Bronchial epithelial cell (primary cell): ENCODE measurements around the gene LCMT2. TPM values are rescaled to one million over a fixed set of nuclear protein-coding genes. Genes with fewer than 3 reads are reported as not detected.
A peak's percentile ranks its signal among the peaks of the same experiment; 100 is the strongest.

ENCODE experiments used
- DNase-seq: peaks from one replicate; pipeline ENCODE4 v3.0.0-alpha.2; 2010; ENCODE audit warnings: low read depth
- FAIRE-seq: peaks from 2 replicates; lab custom pipeline; 2011; peaks lifted over from hg19 to GRCh38; lab: Jason Lieb, UNC
- H3K27me3 ChIP-seq: 2 replicates; pipeline ENCODE4 v1.5.1; 2011; ENCODE audit warnings: low read length; ENCODE audit not compliant: control insufficient read depth, insufficient read depth
- H3K36me3 ChIP-seq: 2 replicates; pipeline ENCODE4 v1.5.1; 2011; ENCODE audit warnings: low read length; ENCODE audit not compliant: control insufficient read depth, insufficient read depth
- H3K4me3 ChIP-seq: 2 replicates; pipeline ENCODE4 v1.5.1; 2011; ENCODE audit warnings: mild to moderate bottlenecking, low read depth, low read length, control low read depth
- total RNA-seq: library from RNA; depleted of rRNA; stranded (reverse); fragments of >200 nt; gene quantifications from 2 replicates; pipeline ENCODE4 v1.2.1, GENCODE V29; 2014
- TF ChIP-seq, protein P1 (sequence below): IDR thresholded peaks from 2 replicates; pipeline ENCODE4 v1.5.1; 2011; ENCODE audit warnings: mild to moderate bottlenecking, moderate library complexity, low read length, control low read depth, inconsistent platforms; ENCODE audit not compliant: insufficient read depth, severe bottlenecking

Gene LCMT2
- total RNA-seq, 1 donor from 2014 or later = 11.3 TPM

- Histone ChIP-seq H3K36me3 (no peaks in the 10 kb centered on the region), H3K4me3 (no peak overlapping the region), H3K27me3 (no peaks in the 10 kb centered on the region)
- TF ChIP-seq, protein P1, sequence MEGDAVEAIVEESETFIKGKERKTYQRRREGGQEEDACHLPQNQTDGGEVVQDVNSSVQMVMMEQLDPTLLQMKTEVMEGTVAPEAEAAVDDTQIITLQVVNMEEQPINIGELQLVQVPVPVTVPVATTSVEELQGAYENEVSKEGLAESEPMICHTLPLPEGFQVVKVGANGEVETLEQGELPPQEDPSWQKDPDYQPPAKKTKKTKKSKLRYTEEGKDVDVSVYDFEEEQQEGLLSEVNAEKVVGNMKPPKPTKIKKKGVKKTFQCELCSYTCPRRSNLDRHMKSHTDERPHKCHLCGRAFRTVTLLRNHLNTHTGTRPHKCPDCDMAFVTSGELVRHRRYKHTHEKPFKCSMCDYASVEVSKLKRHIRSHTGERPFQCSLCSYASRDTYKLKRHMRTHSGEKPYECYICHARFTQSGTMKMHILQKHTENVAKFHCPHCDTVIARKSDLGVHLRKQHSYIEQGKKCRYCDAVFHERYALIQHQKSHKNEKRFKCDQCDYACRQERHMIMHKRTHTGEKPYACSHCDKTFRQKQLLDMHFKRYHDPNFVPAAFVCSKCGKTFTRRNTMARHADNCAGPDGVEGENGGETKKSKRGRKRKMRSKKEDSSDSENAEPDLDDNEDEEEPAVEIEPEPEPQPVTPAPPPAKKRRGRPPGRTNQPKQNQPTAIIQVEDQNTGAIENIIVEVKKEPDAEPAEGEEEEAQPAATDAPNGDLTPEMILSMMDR = no peak
- no peak for FAIRE-seq
- no peak for DNase-seq
Observed at GRCh38 chr15:43317566-43318184, 12.7 kb downstream of the LCMT2 start.

DNA sequence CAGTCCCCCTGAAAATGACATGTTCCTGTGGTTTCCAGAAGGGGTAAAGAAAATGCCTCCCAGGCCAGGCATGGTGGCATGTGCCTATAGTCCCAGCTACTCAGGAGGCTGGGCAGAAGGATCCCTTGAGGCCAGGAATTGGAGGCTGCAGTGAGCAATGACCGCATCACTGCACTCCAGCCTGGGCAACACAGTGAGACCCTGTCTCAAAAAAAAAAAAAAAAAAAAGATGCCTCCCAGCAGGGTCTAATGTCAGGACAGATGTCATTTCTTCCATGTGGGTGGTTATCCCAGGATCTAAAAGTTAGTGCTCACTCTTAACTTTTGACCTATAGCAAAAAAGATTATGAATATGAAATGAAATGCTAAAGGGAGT, 13.4 kb downstream of the LCMT2 start:
- no peaks in the 10 kb centered on the region for H3K36me3 ChIP-seq
- TF ChIP-seq, protein P1 = no peak
- FAIRE-seq (no peak), DNase-seq (no peak)
- H3K4me3 ChIP-seq = no peak overlapping the region
- H3K27me3 ChIP-seq = no peaks in the 10 kb centered on the region

DNA sequence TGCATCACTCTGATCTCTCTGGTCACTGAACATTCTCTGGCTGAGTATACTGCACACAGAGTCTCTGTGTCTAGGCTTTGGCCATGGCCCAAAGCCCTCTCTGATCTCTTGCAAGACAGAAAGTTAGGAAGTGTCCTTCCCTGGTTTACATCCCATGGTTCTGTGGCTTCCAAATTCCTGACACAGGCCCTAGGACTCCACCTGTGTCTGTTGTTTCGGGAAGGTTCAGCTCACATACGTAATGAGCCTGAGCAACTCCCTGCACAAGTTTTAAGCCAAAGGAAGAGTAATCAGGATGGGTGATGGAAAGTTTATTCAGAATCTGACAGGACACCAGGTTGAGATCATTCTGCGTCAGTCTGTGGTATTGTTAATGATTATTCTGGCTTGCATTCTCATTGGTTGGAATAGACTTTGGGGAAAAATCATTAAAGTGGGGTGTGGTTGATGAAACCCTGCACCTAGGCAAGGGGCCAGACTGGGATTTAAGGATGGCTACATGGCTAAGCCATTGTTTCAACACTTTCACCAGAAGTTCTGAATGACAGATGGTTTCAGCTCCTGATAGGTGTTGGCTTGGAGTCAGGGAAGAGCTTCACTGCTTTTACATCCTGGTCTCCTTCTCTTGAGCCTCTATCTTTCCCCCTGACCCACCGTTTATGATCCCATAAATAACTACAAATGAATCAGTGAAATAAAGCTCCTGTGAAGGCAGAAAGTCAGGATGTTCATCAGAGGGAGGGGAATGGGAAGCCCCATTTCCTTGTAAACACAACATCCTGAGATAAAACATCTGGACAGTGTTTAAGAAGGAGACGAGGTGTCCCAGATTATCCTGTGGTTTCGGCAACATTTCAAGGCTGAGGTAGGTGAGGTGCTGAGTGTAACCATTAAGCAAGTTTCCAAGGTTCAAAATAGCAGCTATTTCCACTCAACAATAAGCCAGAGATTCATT, 14.1 kb downstream of the LCMT2 start:
- H3K36me3 ChIP-seq = no peaks in the 10 kb centered on the region
- TF ChIP-seq, protein P1 = no peak
- no peak overlapping the region for H3K4me3 ChIP-seq
- H3K27me3 ChIP-seq = no peaks in the 10 kb centered on the region
- FAIRE-seq (no peak), DNase-seq (no peak)

GRCh38 chr15:43314171-43314570, 16.2 kb downstream of the LCMT2 start:
- no peak for FAIRE-seq
- TF ChIP-seq, protein P1 = no peak
- DNase-seq = peak; percentile 22
- H3K4me3 ChIP-seq = no peak overlapping the region
- H3K36me3 ChIP-seq = no peaks in the 10 kb centered on the region
- peaks cover 2% of the 10 kb centered on the region for H3K27me3 ChIP-seq

GRCh38 chr15:43312378-43312777, 18.0 kb downstream of the LCMT2 start:
- DNase-seq (no peak), FAIRE-seq (no peak)
- H3K36me3 ChIP-seq = no peaks in the 10 kb centered on the region
- H3K4me3 ChIP-seq = no peak overlapping the region
- H3K27me3 ChIP-seq = peaks cover 4% of the 10 kb centered on the region
- TF ChIP-seq, protein P1 = no peak
